ENCODE measurements around the gene ATRNL1. TPM values are rescaled to one million over a fixed set of nuclear protein-coding genes. Genes with fewer than 3 reads are reported as not detected.
"Not testable (repeated sequence)": the region's sequence is repeated elsewhere in the genome, so short reads cannot be mapped to it uniquely, and the experiment has no call there.

ATRNL1 gene
- total RNA-seq, 4 donors from 2014 or later: 4.4 to 18.4 (median 14.4) TPM

- no peak overlapping the region for H3K4me3 ChIP-seq
- TF ChIP-seq POLR2A (IDR thresholded peaks at IDR 0.05) (no peak), EP300 (IDR thresholded peaks at IDR 0.05; ENCODE audit: low read depth) (no peak), CTCF (IDR thresholded peaks at IDR 0.05) (no peak), POLR2AphosphoS5 (IDR thresholded peaks at IDR 0.05) (no peak)
- WGBS, 2 donors (ENCODE audit: low coverage in 1 of 2): 59 to 62% methylated on average over 2 of the region's 2 CpGs
Observed at GRCh38 chr10:115095758-115096157, 2.6 kb downstream of the ATRNL1 start.

GRCh38 chr10:115103700-115104099 lies 10.5 kb downstream of the ATRNL1 start:
- H3K36me3 ChIP-seq: no peaks in the 10 kb centered on the region
- TF ChIP-seq CTCF (IDR thresholded peaks at IDR 0.05) (no peak), POLR2A (IDR thresholded peaks at IDR 0.05) (no peak), POLR2AphosphoS5 (IDR thresholded peaks at IDR 0.05) (no peak), EP300 (IDR thresholded peaks at IDR 0.05; ENCODE audit: low read depth) (no peak)
- H3K27ac ChIP-seq: no peak overlapping the region
- no peak overlapping the region for H3K4me3 ChIP-seq
- no peaks in the 10 kb centered on the region for H3K4me1 ChIP-seq
- DNase-seq: no peak
- intact Hi-C loops (cut with DNase I; ENCODE audit: low total_unique reads): no loop called here
- H3K9me3 ChIP-seq: peaks cover 4 to 9% of the 10 kb centered on the region in 2 donors
- 69 to 77% methylated on average over 1 of the region's 1 CpG for WGBS, 2 donors (ENCODE audit: low coverage in 1 of 2)
- in situ Hi-C loops (cut with MboI; ENCODE audit: low pct_ligation_motif_present in 1 of 4, low pct_unique_long_range_greater_than_20kb in 1 of 4, low sequenced_read_pairs in 3 of 4): loop anchor here in 2 of 4 donors (25.0 kb wide), 2 partner anchors 216 to 241 kb away; no protein-coding TSS in a partner anchor
- H3K27me3 ChIP-seq: no peaks in the 10 kb centered on the region

More at GRCh38 chr10:115095758-115096157, 2.6 kb downstream of the ATRNL1 start:
- no peaks in the 10 kb centered on the region for H3K36me3 ChIP-seq
- no peak overlapping the region for H3K27ac ChIP-seq
- in situ Hi-C loops (cut with MboI; ENCODE audit: low pct_ligation_motif_present in 1 of 4, low pct_unique_long_range_greater_than_20kb in 1 of 4, low sequenced_read_pairs in 3 of 4): no loop called here
- intact Hi-C loops (cut with DNase I; ENCODE audit: low total_unique reads): no loop called here
- H3K9me3 ChIP-seq: no peaks in the 10 kb centered on the region
- DNase-seq: no peak
- peaks cover 0 to 20% (median 8%) of the 10 kb centered on the region in 4 donors for H3K4me1 ChIP-seq
- H3K27me3 ChIP-seq: peaks cover 59% of the 10 kb centered on the region

- H3K9me3 ChIP-seq; H3K4me3 ChIP-seq; H3K27me3 ChIP-seq; H3K27ac ChIP-seq; DNase-seq; H3K36me3 ChIP-seq; H3K4me1 ChIP-seq; intact Hi-C loops (cut with DNase I; ENCODE audit: low total_unique reads): not testable (repeated sequence)
- in situ Hi-C loops (cut with MboI; ENCODE audit: low pct_ligation_motif_present in 1 of 4, low pct_unique_long_range_greater_than_20kb in 1 of 4, low sequenced_read_pairs in 3 of 4): loop anchor here in 2 of 4 donors (25.0 kb wide), 2 partner anchors 218 to 243 kb away; no protein-coding TSS in a partner anchor
- WGBS, 2 donors (ENCODE audit: low coverage in 1 of 2): 84 to 90% methylated on average over 3 to 5 of the region's 5 CpGs
Observed at GRCh38 chr10:115105411-115105810, 12.2 kb downstream of the ATRNL1 start.

- Histone ChIP-seq H3K4me1 (no peaks in the 10 kb centered on the region), H3K27me3 (no peaks in the 10 kb centered on the region), H3K9me3 (peaks cover 4 to 9% of the 10 kb centered on the region in 2 donors), H3K36me3 (no peaks in the 10 kb centered on the region), H3K27ac (no peak overlapping the region), H3K4me3 (no peak overlapping the region)
- in situ Hi-C loops (cut with MboI; ENCODE audit: low pct_ligation_motif_present in 1 of 4, low pct_unique_long_range_greater_than_20kb in 1 of 4, low sequenced_read_pairs in 3 of 4): loop anchor here in 2 of 4 donors (25.0 kb wide), 2 partner anchors 221 to 246 kb away; no protein-coding TSS in a partner anchor
- WGBS, 2 donors (ENCODE audit: low coverage in 1 of 2): 81% methylated on average over 3 of the region's 3 CpGs
- no peak for TF ChIP-seq EP300 (IDR thresholded peaks at IDR 0.05; ENCODE audit: low read depth)
- no peak for TF ChIP-seq CTCF (IDR thresholded peaks at IDR 0.05)
- TF ChIP-seq POLR2A (IDR thresholded peaks at IDR 0.05): no peak
- TF ChIP-seq POLR2AphosphoS5 (IDR thresholded peaks at IDR 0.05): no peak
- intact Hi-C loops (cut with DNase I; ENCODE audit: low total_unique reads): no loop called here
- no peak for DNase-seq
Observed at GRCh38 chr10:115107830-115108229, 14.7 kb downstream of the ATRNL1 start.

- no peaks in the 10 kb centered on the region for H3K9me3 ChIP-seq
- no peaks in the 10 kb centered on the region for H3K27me3 ChIP-seq
- no peak for DNase-seq
- no peaks in the 10 kb centered on the region for H3K36me3 ChIP-seq
- TF ChIP-seq POLR2A (IDR thresholded peaks at IDR 0.05) (no peak), POLR2AphosphoS5 (IDR thresholded peaks at IDR 0.05) (no peak)
- intact Hi-C loops (cut with DNase I; ENCODE audit: low total_unique reads) (no loop called here), in situ Hi-C loops (cut with MboI; ENCODE audit: low pct_ligation_motif_present in 1 of 4, low pct_unique_long_range_greater_than_20kb in 1 of 4, low sequenced_read_pairs in 3 of 4) (loop anchor here in 2 of 4 donors (25.0 kb wide), 2 partner anchors 230 to 255 kb away; no protein-coding TSS in a partner anchor)
- H3K27ac ChIP-seq: no peak overlapping the region
- 45 to 52% methylated on average over 3 of the region's 3 CpGs for WGBS, 2 donors (ENCODE audit: low coverage in 1 of 2)
- H3K4me1 ChIP-seq: no peaks in the 10 kb centered on the region
- no peak overlapping the region for H3K4me3 ChIP-seq
Observed at GRCh38 chr10:115117301-115117700, 24.1 kb downstream of the ATRNL1 start.
